Posterior cingulate gyrus (tissue), 11 donors: Measurements from ENCODE around the gene XYLT1.

Source experiments
- DNase-seq, 10 donors: peaks; one replicate each; pipeline versions ENCODE4 v3.0.0 to v3.0.0-alpha.2; 2020 to 2021; ENCODE audit warnings: mixed read lengths in 3 of 10
- intact Hi-C: fragments of 100-400 bp; cut with DNase I; formaldehyde crosslinking; loops from one replicate; pipeline ENCODE4 v1.15.1; 2023

Gene XYLT1

GRCh38 chr16:17193566-17194100 is 277.1 kb downstream of the XYLT1 start:
- intact Hi-C loops: no loop called here
- no peak for DNase-seq

DNA sequence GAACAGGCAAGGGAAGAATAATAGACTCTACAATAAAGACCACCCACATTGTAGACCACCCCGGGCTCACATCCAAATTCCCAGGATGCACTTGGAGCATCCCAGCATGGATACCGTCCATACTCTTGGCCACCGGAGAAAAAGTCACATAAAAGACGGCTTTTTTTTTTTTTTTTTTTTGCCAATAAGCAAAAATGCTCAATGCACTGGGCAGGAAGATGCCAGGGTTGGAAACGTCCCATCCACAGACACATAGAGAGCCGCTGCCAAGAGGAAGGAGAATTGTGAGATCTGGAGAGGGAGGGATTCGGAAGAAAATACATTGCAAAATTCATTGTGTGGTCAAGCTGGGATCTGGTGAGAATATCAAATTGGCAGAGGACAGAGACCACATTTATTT is 286.7 kb downstream of the XYLT1 start:
- intact Hi-C loops: no loop called here
- no peak for DNase-seq

GRCh38 chr16:17177959-17178905 is 292.5 kb downstream of the XYLT1 start:
- no peak for DNase-seq
- intact Hi-C loops: no loop called here

DNA sequence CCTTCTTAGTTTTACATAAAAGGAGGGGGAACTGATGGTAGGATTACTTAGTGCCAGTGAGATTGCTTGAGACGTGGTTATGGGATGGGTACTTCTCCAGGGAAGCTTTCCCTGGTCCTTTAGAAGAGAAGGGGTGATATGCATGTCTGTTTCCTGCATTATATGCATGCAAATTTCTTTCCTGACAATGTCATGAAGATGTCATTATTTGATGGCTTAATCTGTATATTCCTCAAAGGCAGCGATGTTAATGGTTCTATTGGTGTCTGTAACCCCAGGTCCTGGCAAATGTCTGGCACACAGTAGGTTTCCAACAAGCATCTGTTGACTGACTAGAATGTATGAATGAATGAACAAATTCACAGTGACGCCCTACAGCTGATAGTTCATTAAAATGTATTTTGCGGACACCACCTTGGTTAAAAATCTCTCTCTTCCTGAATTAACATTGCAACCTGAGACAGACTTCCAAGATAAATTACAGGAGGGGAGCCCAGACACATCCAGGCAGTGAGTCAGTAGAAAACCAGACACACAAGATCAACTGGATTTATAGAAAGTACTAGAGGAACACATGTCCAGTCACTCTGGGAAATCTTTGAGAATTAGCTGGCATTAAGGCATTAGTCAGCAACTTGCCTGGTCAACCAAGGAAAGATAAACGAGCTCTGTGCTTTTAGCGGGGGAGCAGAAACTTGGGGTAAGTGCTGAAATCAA is 293.4 kb downstream of the XYLT1 start:
- intact Hi-C loops: no loop called here

GRCh38 chr16:17176199-17176598 is 294.6 kb downstream of the XYLT1 start:
- intact Hi-C loops: no loop called here
- DNase-seq: no peak

More for the DNA sequence above, 293.4 kb downstream of the XYLT1 start:
- no peak for DNase-seq

DNA sequence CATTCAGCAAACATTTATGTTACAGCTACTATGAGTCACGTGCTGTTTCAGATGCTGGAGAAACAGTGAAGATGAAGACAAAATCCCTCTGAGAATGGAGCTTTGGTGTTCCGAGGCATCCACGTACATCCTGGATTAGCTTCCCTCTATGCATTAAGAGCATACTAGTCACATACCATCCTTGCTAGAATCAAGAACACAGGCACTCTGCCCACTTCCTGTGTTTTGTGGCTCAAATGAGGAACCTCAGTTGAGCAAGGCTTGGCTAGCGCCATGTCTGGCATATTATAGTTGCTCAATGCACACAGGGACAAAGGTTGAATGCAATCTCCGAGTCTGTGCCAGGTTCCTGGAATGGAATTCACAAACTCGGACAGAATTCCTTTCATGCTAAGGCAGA is 297.5 kb downstream of the XYLT1 start:
- peak in 2 of 10 donors; percentile 29 to 85 for DNase-seq
- intact Hi-C loops: no loop called here

DNA sequence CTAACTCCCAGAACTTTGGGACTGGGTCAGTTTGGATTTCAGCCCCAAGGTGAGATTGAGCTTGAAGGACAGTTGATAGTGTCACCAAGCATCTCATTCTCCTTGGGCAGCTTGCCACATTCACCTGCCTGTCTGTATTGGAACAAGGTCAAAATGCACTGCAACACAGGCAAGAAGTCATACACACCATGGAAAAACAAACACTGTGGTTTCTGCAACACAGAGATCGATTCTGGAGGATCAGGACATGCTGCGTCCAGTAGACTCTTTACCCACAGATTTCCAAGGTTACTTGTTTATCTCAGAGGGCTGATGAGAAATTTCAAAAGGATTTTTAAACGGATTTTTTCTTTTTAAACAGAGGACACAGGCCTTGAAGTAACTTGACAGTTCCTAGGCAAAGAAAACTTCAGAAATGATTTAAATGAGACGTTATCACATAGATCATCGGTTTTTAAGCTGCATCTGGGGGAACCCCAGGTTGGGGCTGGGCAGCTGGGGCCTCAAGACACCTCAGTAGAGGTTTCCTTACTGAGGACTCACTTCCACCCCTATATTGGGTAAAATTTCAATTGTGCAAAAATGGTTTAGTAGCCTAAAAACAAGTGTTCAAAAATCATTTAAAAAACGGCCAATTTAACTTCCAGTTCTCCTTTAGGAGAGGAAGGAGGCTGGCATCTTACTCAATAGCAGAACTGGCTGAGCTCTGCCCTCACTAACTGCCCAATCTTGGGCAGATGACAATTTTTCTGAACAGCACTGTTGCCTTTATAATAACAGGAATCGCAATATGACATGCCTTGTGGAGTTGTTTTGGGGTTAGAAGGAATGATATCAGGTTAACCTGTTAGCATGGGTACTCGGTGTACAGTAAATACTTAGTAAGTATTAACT is 299.3 kb downstream of the XYLT1 start:
- intact Hi-C loops: no loop called here
- no peak for DNase-seq

DNA sequence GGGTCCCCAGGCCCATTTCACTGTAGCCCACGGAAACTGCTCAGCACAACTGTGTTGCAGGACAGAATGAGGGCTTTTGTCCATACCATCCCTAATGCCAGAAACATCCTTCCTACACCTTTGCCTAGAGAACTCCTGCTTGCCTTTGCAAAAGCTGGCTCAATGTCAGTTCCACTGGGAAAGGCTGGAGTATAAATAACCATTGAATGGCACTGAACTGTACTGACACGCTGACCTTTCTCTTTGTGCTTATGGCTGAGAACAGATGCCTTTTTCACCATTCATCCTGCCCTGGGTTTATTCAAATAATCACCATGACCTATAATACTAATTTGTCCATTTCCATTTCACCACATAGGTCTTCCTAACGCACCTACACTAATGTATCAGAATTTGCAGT is 300.3 kb downstream of the XYLT1 start:
- no peak for DNase-seq
- intact Hi-C loops: no loop called here

DNA sequence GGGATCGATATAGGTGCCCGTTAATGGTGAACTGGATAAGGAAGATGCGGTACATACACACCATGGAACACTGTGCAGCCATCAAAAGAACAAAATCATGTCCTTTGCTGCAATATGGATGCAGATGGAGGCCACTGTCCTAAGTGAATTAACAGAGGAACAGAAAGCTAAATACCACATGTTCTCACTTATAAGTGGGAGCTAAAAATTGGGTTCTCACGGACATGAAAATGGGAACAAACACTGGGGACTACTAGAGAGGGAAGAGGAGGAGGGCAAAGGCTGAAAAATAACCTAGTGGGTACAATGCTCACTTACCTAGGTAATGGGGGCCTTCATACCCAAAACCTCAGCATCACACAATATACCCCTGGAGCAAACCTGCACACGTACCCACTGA is 302.6 kb downstream of the XYLT1 start:
- intact Hi-C loops: no loop called here
- DNase-seq: no peak

DNA sequence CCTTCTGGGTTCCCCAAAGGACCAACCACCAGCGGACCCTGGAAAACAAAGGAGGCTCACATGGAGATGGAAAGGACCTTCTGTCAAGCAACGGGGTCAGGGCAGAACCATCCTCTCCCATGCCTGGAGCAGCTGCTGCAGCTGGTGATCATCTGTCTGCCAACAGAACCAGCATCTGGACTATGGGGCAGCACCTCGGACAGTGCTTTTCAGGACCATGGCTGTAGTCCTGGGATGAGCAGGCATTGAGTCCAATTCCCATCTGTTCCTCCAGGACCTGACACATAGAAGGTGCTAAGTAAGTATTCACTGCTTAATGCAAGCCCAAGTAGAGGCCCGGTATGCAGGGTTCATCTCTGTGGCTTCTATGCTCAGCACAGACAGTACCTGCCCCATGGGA is 304.7 kb downstream of the XYLT1 start:
- intact Hi-C loops: no loop called here
- no peak for DNase-seq

GRCh38 chr16:17162560-17162959 is 308.2 kb downstream of the XYLT1 start:
- no peak for DNase-seq
- intact Hi-C loops: no loop called here

- intact Hi-C loops: no loop called here
- peak in 5 of 10 donors; percentile 8 to 76 (median 34) for DNase-seq
Observed at GRCh38 chr16:17160920-17161431, 309.8 kb downstream of the XYLT1 start.

DNA sequence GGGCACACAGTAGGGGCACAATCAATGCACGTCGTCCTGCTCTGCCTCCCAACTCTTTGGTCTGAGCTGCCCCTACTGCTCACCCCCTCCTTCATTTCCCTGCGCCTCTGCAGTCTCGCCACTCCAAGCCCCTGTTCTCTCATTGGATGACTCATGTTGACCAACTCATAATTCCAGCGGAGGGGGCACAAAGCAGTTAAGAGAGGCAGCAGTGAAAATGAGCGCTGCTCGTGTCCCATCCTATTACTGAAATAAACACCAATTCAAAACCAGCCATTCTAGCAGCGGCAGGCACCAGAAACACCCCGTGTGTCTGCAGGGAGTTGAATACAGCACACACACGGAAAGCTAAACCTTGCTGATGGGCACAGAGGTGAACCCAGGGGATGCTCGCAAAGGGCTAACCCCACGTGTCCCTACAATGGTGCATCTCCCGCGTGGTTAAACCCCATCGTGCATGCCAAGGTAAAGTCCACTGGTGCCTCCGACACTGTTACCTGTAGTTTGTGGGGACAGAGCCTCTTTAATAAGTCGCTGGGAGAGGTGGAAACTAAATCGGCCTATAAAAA is 310.4 kb downstream of the XYLT1 start:
- intact Hi-C loops: no loop called here
- DNase-seq: peak in 2 of 10 donors; percentile 26 to 69

GRCh38 chr16:17159617-17160016 is 311.1 kb downstream of the XYLT1 start:
- DNase-seq: no peak
- intact Hi-C loops: no loop called here

GRCh38 chr16:17155936-17156335 is 314.8 kb downstream of the XYLT1 start:
- DNase-seq: no peak
- intact Hi-C loops: no loop called here

- intact Hi-C loops: no loop called here
- no peak for DNase-seq
Observed at GRCh38 chr16:17155485-17155884, 315.3 kb downstream of the XYLT1 start.

GRCh38 chr16:17154981-17155380 is 315.8 kb downstream of the XYLT1 start:
- intact Hi-C loops: no loop called here
- no peak for DNase-seq

GRCh38 chr16:17152311-17152710 is 318.4 kb downstream of the XYLT1 start:
- DNase-seq: no peak
- intact Hi-C loops: no loop called here

DNA sequence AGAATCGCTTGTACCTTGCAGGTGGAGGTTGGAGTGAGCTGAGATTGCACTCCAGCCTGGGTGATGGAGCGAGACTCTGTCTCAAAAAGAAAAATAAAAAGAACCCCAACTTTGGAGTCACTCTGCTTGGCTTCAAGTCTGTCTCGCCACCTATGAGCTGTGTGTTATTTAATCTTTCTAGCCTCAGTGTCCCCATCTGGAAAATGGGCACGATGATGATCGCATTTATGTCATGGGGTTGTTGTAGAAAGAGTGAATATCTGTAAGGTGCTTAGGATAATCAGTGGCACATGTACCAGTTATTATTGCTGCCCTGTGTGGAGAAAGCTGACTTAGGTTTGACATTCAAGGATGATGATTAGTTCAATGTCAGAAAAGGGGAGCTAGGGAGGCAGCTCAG is 319.4 kb downstream of the XYLT1 start:
- intact Hi-C loops: no loop called here
- DNase-seq: no peak

- intact Hi-C loops: no loop called here
- no peak for DNase-seq
Observed at GRCh38 chr16:17149904-17150483, 320.8 kb downstream of the XYLT1 start.
